ENCODE measurements around the gene EFTUD2. TPM values are rescaled to one million over a fixed set of nuclear protein-coding genes. Genes with fewer than 3 reads are reported as not detected.

The EFTUD2 gene
- total and polyA plus RNA-seq, 9 of the 15 experiments (the other 6 are each of a cell fraction or from before 2014, with no cell fraction given): 65.8 to 362 (median 218) TPM

DNA sequence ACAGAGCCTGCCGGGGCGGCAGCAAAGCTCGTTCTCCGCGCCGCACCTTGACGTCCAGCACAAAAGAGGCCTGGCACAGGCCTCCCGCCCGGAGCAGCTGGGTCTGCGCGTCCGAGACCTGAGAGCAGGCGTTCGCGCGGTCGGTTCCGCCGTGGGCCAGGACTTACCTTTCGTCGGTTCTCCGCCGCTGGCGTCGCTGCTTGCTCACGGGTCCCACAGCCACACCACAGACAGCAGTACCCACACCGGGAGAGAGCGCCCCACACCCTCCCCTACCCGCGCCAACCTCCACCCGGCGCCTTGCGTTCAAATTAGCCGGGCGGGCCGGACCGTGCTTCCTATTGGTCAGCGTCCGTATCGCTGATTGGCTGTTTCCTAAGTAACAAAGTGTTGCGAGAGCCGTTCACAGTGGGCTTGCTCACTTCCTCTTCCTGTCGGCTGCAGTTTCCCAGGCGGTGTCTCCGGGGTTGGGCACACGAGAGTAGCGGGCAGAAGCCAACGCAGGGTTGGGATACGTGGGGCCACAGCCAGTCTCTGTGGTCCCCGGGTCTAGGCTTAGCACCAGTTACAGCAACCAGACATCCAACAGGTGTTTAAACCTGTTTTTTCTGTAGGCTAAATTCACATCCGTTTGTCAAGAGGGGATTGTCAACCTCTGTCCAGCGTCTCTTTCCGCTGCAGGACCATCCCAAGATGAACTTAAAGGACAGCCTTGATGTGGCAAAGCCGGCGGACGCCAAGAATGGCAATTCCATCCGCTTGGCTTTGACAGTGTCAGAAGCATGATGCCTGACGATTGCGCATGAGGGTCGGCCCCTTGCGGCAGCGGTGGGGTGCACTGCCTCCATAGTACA, 48.4 kb upstream of the EFTUD2 start, which contains the start of gene KIF18B (continued):
- TF ChIP-seq CBX5 (IDR thresholded peaks at IDR 0.05; ENCODE audit: borderline replicate concordance, low read depth) (peak; percentile 31; the same call in 1 of the 2 replicates), ZNF75A (CRISPR knock-in tag; IDR thresholded peaks at IDR 0.05) (no peak), MED1 (CRISPR knock-in tag; IDR thresholded peaks at IDR 0.05; ENCODE audit: borderline replicate concordance) (no peak), E2F3 (CRISPR knock-in tag; IDR thresholded peaks at IDR 0.05) (peak; percentile 51; the same call in 1 of the 2 replicates), BCOR (IDR thresholded peaks at IDR 0.05) (no peak; the same call in 1 of the 2 replicates), RB1 (IDR thresholded peaks at IDR 0.05; ENCODE audit: low read depth) (no peak), CHD1 (IDR thresholded peaks at IDR 0.05; ENCODE audit: low read length) (no peak), RFX7 (CRISPR knock-in tag; IDR thresholded peaks at IDR 0.05) (no peak), KDM1A (IDR thresholded peaks at IDR 0.05) (no peak), MAFK (IDR thresholded peaks at IDR 0.05; ENCODE audit: low read length) (0 out of 2 replicates have a peak, but pooled peaks have one; percentile 18), ZNF124 (CRISPR knock-in tag; IDR thresholded peaks at IDR 0.05) (no peak), ZC3H4 (CRISPR knock-in tag; IDR thresholded peaks at IDR 0.05; ENCODE audit: borderline replicate concordance) (no peak), ELF1 (tag; IDR thresholded peaks at IDR 0.05) (peak; percentile 91), NR3C1 (CRISPR knock-in tag; IDR thresholded peaks at IDR 0.05) (no peak), TBL1XR1 (IDR thresholded peaks at IDR 0.05; ENCODE audit: low read length in 2 of 2) (no peak), CBFA2T2 (conservative IDR thresholded peaks at IDR 0.05) (no peak), BACH1 (tag; IDR thresholded peaks at IDR 0.05) (no peak)
- TF ChIP-seq, protein P1, sequence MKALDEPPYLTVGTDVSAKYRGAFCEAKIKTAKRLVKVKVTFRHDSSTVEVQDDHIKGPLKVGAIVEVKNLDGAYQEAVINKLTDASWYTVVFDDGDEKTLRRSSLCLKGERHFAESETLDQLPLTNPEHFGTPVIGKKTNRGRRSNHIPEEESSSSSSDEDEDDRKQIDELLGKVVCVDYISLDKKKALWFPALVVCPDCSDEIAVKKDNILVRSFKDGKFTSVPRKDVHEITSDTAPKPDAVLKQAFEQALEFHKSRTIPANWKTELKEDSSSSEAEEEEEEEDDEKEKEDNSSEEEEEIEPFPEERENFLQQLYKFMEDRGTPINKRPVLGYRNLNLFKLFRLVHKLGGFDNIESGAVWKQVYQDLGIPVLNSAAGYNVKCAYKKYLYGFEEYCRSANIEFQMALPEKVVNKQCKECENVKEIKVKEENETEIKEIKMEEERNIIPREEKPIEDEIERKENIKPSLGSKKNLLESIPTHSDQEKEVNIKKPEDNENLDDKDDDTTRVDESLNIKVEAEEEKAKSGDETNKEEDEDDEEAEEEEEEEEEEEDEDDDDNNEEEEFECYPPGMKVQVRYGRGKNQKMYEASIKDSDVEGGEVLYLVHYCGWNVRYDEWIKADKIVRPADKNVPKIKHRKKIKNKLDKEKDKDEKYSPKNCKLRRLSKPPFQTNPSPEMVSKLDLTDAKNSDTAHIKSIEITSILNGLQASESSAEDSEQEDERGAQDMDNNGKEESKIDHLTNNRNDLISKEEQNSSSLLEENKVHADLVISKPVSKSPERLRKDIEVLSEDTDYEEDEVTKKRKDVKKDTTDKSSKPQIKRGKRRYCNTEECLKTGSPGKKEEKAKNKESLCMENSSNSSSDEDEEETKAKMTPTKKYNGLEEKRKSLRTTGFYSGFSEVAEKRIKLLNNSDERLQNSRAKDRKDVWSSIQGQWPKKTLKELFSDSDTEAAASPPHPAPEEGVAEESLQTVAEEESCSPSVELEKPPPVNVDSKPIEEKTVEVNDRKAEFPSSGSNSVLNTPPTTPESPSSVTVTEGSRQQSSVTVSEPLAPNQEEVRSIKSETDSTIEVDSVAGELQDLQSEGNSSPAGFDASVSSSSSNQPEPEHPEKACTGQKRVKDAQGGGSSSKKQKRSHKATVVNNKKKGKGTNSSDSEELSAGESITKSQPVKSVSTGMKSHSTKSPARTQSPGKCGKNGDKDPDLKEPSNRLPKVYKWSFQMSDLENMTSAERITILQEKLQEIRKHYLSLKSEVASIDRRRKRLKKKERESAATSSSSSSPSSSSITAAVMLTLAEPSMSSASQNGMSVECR (CRISPR knock-in tag; IDR thresholded peaks at IDR 0.05): peak; percentile 81
- TF ChIP-seq, protein P2, sequence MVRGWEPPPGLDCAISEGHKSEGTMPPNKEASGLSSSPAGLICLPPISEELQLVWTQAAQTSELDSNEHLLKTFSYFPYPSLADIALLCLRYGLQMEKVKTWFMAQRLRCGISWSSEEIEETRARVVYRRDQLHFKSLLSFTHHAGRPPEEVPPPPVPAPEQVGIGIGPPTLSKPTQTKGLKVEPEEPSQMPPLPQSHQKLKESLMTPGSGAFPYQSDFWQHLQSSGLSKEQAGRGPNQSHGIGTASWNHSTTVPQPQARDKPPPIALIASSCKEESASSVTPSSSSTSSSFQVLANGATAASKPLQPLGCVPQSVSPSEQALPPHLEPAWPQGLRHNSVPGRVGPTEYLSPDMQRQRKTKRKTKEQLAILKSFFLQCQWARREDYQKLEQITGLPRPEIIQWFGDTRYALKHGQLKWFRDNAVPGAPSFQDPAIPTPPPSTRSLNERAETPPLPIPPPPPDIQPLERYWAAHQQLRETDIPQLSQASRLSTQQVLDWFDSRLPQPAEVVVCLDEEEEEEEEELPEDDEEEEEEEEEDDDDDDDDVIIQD (CRISPR knock-in tag; IDR thresholded peaks at IDR 0.05): no peak
- TF ChIP-seq, protein P3, sequence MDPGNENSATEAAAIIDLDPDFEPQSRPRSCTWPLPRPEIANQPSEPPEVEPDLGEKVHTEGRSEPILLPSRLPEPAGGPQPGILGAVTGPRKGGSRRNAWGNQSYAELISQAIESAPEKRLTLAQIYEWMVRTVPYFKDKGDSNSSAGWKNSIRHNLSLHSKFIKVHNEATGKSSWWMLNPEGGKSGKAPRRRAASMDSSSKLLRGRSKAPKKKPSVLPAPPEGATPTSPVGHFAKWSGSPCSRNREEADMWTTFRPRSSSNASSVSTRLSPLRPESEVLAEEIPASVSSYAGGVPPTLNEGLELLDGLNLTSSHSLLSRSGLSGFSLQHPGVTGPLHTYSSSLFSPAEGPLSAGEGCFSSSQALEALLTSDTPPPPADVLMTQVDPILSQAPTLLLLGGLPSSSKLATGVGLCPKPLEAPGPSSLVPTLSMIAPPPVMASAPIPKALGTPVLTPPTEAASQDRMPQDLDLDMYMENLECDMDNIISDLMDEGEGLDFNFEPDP (CRISPR knock-in tag; IDR thresholded peaks at IDR 0.05): no peak
- TF ChIP-seq, protein P4, sequence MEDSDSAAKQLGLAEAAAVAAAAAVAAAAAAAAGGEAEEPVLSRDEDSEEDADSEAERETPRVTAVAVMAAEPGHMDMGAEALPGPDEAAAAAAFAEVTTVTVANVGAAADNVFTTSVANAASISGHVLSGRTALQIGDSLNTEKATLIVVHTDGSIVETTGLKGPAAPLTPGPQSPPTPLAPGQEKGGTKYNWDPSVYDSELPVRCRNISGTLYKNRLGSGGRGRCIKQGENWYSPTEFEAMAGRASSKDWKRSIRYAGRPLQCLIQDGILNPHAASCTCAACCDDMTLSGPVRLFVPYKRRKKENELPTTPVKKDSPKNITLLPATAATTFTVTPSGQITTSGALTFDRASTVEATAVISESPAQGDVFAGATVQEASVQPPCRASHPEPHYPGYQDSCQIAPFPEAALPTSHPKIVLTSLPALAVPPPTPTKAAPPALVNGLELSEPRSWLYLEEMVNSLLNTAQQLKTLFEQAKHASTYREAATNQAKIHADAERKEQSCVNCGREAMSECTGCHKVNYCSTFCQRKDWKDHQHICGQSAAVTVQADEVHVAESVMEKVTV (CRISPR knock-in tag; IDR thresholded peaks at IDR 0.05): no peak

All from K562 (cell line).